ENCODE data around the gene PCDHGB4.

- no peak for TF ChIP-seq POLR2A (IDR thresholded peaks at IDR 0.05)
- TF ChIP-seq CTCF (IDR thresholded peaks at IDR 0.05 in 8 of 11, conservative IDR thresholded peaks at IDR 0.05 in 3 of 11): no peak
Observed at GRCh38 chr5:141363952-141364660, 23.4 kb upstream of the PCDHGB4 start, which contains the start of gene PCDHGA5.
